OCI-LY1 (cell line): ENCODE data around the gene GNAO1.

ENCODE experiments used
- H2AFZ ChIP-seq: fragments of 200-600 bp; sonication (generic), shearing (Covaris generic); 2 replicates; pipeline ENCODE4 v1.6.0; 2014; ENCODE audit warnings: antibody characterized with exemption, mild to moderate bottlenecking, low read length
- H3F3A ChIP-seq: fragments of 200-600 bp; sonication (generic), shearing (Covaris generic); 2 replicates; pipeline ENCODE4 v1.6.0; 2014; ENCODE audit warnings: mild to moderate bottlenecking, antibody characterized with exemption, low read length, moderate library complexity; ENCODE audit not compliant: insufficient read depth
- H3K27ac ChIP-seq: fragments of 200-600 bp; sonication (generic); 2 replicates; pipeline ENCODE4 v1.5.1; 2014; ENCODE audit warnings: low read length, mixed run types, mild to moderate bottlenecking, low read depth; ENCODE audit not compliant: poor library complexity, severe bottlenecking
- H3K27me3 ChIP-seq: fragments of 200-600 bp; sonication (generic); 2 replicates; pipeline ENCODE4 v1.6.0; 2014; ENCODE audit warnings: antibody characterized with exemption, mild to moderate bottlenecking, low read length, moderate library complexity; ENCODE audit not compliant: insufficient read depth
- H3K36me3 ChIP-seq: fragments of 200-600 bp; sonication (generic); 2 replicates; pipeline ENCODE4 v1.6.1; 2014; ENCODE audit warnings: mild to moderate bottlenecking, antibody characterized with exemption, low read length, moderate library complexity, mixed read lengths; ENCODE audit not compliant: insufficient read depth
- H3K4me1 ChIP-seq: fragments of 200-600 bp; sonication (generic); 2 replicates; pipeline ENCODE4 v1.5.1; 2014; ENCODE audit warnings: mild to moderate bottlenecking, low read length, moderate library complexity; ENCODE audit not compliant: insufficient read depth, severe bottlenecking
- H3K4me2 ChIP-seq: fragments of 200-600 bp; sonication (generic), shearing (Covaris generic); 2 replicates; pipeline ENCODE4 v1.6.1; 2014; ENCODE audit warnings: low read length
- H3K4me3 ChIP-seq: fragments of 200-600 bp; sonication (generic); 2 replicates; pipeline ENCODE4 v1.5.1; 2014; ENCODE audit warnings: low read length, low read depth, mild to moderate bottlenecking, mixed read lengths; ENCODE audit not compliant: poor library complexity, severe bottlenecking
- H3K79me2 ChIP-seq: fragments of 200-600 bp; shearing (Covaris generic); 2 replicates; pipeline ENCODE4 v1.6.1; 2016; ENCODE audit warnings: mixed run types, low read length, mixed read lengths; ENCODE audit not compliant: insufficient read depth
- H3K9ac ChIP-seq: fragments of 200-600 bp; sonication (generic), shearing (Covaris generic); 2 replicates; pipeline ENCODE4 v1.6.1; 2014; ENCODE audit warnings: mild to moderate bottlenecking, low read length, mixed read lengths
- H3K9me2 ChIP-seq: fragments of 200-600 bp; sonication (generic), shearing (Covaris generic); 2 replicates; pipeline ENCODE4 v1.6.1; 2014; ENCODE audit warnings: low read depth, mild to moderate bottlenecking, low read length, mixed read lengths
- H3K9me3 ChIP-seq: fragments of 200-600 bp; shearing (Covaris generic); 2 replicates; pipeline ENCODE4 v1.6.1; 2014; ENCODE audit warnings: low read length, mixed read lengths
- H4K20me1 ChIP-seq: fragments of 200-600 bp; sonication (generic), shearing (Covaris generic); 2 replicates; pipeline ENCODE4 v1.6.0; 2016; ENCODE audit warnings: mild to moderate bottlenecking, low read length; ENCODE audit not compliant: insufficient read depth
- CTCF ChIP-seq: fragments of 200-600 bp; sonication (generic), shearing (Covaris generic); IDR thresholded peaks from 2 replicates; pipeline ENCODE4 v1.5.1; 2017; ENCODE audit warnings: mild to moderate bottlenecking, antibody characterized with exemption, low read length, moderate library complexity, mixed read lengths
- EZH2 ChIP-seq: fragments of 200-600 bp; sonication (generic), shearing (Covaris generic); IDR thresholded peaks from 2 replicates; pipeline ENCODE4 v1.8.0; 2017; ENCODE audit warnings: borderline replicate concordance, mixed run types, mild to moderate bottlenecking, antibody characterized with exemption, low read length, moderate library complexity, mixed read lengths

Gene GNAO1

GRCh38 chr16:56349086-56349415 lies 157.8 kb downstream of the GNAO1 start:
- TF ChIP-seq CTCF (no peak), EZH2 (no peak)
- no peak overlapping the region for H2AFZ ChIP-seq
- H3K4me3 ChIP-seq, result no peak overlapping the region
- H3K79me2 ChIP-seq, result no peaks in the 10 kb centered on the region
- no peaks in the 10 kb centered on the region for H3K4me1 ChIP-seq
- no peaks in the 10 kb centered on the region for H3K36me3 ChIP-seq
- H3K27me3 ChIP-seq, result peaks cover 3% of the 10 kb centered on the region; the same call in 1 of the 2 replicates
- no peaks in the 10 kb centered on the region for H3F3A ChIP-seq
- H3K4me2 ChIP-seq, result no peak overlapping the region
- H3K27ac ChIP-seq, result no peak overlapping the region
- H3K9me2 ChIP-seq, result no peaks in the 10 kb centered on the region
- no peak overlapping the region for H3K9ac ChIP-seq
- no peaks in the 10 kb centered on the region for H3K9me3 ChIP-seq
- no peaks in the 10 kb centered on the region for H4K20me1 ChIP-seq

- no peak overlapping the region for H3K27ac ChIP-seq
- H3K4me3 ChIP-seq, result no peak overlapping the region
- H3K9ac ChIP-seq, result no peak overlapping the region
- TF ChIP-seq EZH2 (no peak), CTCF (no peak)
- no peak overlapping the region for H2AFZ ChIP-seq
- no peaks in the 10 kb centered on the region for H3K9me2 ChIP-seq
- H3K36me3 ChIP-seq, result no peaks in the 10 kb centered on the region
- no peaks in the 10 kb centered on the region for H4K20me1 ChIP-seq
- H3K4me2 ChIP-seq, result no peak overlapping the region
- no peaks in the 10 kb centered on the region for H3K79me2 ChIP-seq
- no peaks in the 10 kb centered on the region for H3K4me1 ChIP-seq
- no peaks in the 10 kb centered on the region for H3F3A ChIP-seq
- H3K27me3 ChIP-seq, result peaks cover 3% of the 10 kb centered on the region; the same call in 1 of the 2 replicates
- no peaks in the 10 kb centered on the region for H3K9me3 ChIP-seq
These were observed 158.4 kb downstream of the GNAO1 start for GRCh38 chr16:56349711-56350161.

- H4K20me1 ChIP-seq, result no peaks in the 10 kb centered on the region
- TF ChIP-seq CTCF, result no peak
- no peak for TF ChIP-seq EZH2
- no peak overlapping the region for H3K27ac ChIP-seq
- no peaks in the 10 kb centered on the region for H3K79me2 ChIP-seq
- H3K9me2 ChIP-seq, result no peaks in the 10 kb centered on the region
- no peak overlapping the region for H2AFZ ChIP-seq
- no peak overlapping the region for H3K9ac ChIP-seq
- peaks cover 3% of the 10 kb centered on the region; the same call in 1 of the 2 replicates for H3K27me3 ChIP-seq
- H3K9me3 ChIP-seq, result no peaks in the 10 kb centered on the region
- H3K4me3 ChIP-seq, result no peak overlapping the region
- H3K4me2 ChIP-seq, result no peak overlapping the region
- no peaks in the 10 kb centered on the region for H3K36me3 ChIP-seq
- no peaks in the 10 kb centered on the region for H3K4me1 ChIP-seq
- no peaks in the 10 kb centered on the region for H3F3A ChIP-seq
These were observed 159.5 kb downstream of the GNAO1 start for GRCh38 chr16:56350491-56351405.
